NCI-H2107 treated with DMSO at 0.1 percent for 48 hours (cell line): ENCODE measurements around the gene EIF4E1B.

Source experiments
- DNase-seq: peaks from one replicate; lab custom pipeline; 2025; ENCODE audit not compliant: unreplicated experiment; lab: John Stamatoyannopoulos, UW

The EIF4E1B gene

DNA sequence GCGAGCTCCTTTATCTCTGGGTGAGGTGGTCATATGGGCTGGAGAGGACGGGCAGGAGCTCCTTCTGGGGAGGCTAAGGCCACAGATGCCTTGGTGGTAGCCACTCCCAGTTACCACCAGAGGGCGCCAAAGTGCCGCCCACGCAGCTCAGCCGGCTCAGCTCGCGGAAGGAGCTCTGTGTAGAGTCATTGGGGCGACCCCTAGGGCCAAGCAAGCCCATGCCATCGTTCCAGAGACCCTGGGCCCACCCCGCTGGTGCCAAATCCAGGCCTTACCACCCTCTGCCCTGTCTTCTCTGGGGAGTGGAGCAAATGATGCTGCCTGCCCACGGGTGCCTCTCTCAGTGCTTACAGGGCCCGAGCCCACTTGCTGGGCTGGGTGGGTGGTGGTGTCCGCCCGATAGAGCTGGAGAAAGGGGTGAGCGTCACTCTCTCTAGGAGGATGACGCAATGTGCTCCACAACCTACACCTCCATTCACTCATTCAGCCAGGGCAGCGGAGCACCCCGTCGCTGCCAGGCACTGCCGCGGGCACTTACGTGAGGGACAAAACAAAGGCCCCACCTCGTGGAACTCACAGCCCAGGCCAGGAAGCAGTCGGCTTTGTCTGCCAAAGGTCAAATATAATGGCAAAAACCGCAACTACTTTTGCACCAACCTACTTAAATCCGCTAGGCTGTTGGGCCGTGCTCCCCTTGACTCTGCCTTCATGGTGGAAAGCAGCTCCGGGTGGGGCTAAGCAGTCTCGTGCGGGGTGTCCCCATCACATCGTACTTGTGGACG lies 30.6 kb downstream of the EIF4E1B start:
- DNase-seq = peak; percentile 19

DNA sequence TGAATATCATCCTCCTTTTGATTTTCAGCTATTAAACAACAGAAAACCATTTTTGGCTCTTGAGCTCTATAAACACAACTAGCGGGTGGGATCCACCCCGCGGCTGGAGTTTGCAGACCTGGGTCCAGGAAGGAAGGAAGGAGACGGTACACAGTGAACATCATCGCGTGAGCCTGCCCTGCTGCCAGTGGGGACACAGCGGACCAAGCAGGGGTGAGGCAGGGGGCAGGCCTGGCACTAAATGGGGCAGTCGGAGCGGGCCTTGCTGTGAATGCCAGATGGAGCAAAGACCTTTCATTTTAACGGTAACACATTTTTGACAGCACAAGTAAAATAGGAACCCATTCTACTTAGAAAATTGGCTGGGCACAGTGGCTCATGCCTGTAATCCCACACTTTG lies 31.2 kb downstream of the EIF4E1B start:
- DNase-seq = no peak

DNA sequence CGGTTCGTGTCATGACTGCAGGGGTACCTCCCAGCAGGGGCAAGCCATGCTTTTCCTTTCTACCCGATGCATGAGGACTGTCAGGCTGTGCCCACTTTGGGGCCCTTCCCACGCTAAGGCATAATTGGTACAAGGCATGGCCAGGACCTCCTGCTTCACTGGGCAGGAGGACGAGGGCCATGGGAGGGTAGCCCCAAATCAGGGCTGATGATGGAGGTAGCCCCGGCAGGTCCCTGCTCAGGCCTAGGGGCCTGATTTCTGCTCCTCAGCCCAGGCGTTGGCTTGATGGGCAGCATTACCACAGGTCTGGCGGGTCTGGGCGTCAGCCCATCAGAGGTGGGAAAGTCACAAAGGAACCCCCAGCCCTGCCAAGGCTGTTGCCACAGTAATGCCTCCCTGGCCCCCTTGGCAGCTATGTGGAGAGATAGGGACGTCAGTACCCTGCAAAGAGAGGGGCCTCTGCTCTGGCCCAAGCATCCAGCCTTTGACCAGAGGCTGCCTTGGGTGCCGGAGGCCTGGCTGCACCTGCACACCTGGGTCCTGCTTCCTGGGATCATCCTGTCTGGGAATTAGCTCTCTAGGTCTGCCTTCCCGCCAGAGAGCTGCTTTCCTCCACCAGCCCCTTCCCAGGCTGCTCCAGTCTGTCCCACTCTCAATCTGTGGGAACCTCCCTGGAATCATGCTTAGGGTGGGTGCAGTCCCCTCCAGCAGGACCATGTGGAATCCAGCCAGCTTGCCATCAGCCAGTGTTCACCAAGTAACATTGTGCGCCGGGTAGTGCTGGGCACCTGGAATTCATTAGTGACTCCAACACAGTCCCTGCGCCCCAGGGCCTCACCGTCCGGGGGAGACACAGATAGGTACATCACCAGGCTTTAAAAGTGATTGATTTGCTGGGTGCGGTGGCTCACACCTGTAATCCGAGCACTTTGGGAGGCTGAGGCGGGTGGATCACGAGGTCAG lies 32.2 kb downstream of the EIF4E1B start:
- no peak for DNase-seq

DNA sequence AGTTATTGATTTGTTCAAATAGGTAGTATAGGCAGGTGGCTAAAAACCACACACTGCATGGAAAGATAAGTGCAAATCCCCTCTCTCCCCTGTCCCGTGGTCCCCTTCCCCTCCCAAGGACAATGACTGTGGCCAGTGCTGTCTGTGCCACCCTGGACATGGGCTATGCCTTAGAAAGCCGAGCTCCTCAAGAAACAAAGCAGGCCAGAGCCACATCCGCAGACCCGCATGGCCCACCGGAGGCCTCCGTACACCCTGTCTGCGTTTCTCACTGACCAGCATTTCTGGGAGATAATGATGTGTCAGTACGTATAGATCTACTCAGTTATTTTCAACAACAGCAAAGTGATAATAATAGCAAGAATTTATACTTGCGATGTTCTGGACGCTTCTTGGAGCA lies 33.1 kb downstream of the EIF4E1B start:
- no peak for DNase-seq

DNA sequence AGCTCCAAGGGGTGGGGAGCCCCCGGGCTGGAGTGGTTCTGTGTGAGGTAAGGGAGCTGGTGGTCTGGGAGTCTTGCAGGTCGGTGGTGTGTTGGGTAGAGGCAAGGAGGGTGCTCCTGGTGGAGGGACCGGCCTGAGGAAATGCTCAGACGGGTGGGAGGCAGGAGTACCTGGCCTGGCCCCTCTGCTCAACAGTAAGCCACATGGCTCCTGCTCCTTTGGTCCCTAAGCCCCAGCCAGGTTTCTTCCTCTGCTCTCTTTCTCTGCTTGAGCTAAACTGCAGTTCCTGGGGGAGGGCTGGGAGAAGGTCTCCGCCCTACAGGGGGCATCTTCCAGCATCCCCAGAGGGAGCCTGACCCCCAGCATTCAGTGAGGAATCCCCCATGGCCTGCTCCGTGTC lies 34.0 kb downstream of the EIF4E1B start:
- no peak for DNase-seq

DNA sequence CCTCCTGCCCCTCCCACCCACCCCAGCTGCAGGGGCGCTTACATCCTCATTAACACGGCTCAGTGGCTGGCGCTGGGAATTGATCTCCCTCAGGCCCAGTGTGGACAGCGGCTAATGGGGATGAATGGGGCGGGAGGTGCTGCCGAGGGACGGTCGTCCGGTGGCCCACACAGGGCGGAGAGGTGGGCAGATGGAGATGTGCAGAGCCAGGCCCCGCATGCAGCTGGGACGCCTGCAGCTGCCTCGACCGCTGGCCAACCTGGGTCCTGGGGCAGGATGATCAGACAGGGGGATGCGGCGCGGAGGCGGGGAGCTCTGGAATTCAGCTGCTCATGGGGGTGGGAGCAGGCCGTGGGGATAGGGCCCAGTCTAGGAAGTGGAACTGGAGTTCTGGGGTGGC lies 34.4 kb downstream of the EIF4E1B start:
- no peak for DNase-seq

DNA sequence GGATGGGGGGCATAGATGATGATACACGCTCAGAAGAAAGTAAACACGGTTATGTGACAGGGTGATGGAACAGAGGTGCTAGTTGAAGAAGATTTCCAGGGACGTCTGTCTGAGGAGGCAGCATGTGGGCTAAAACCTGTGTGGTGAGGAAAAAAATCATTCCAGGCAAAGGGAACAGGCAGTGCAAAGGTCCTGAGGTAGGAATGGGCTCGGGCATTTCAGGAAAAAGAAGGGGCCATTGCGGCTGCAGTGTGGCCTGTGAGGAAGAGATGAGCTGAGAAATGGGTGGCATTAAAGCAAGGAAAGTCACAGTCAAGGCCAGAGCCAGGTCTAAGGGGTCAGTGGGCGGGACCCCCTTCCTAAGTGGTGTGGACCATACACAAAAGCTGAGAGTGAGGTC lies 35.0 kb downstream of the EIF4E1B start:
- DNase-seq = no peak

DNA sequence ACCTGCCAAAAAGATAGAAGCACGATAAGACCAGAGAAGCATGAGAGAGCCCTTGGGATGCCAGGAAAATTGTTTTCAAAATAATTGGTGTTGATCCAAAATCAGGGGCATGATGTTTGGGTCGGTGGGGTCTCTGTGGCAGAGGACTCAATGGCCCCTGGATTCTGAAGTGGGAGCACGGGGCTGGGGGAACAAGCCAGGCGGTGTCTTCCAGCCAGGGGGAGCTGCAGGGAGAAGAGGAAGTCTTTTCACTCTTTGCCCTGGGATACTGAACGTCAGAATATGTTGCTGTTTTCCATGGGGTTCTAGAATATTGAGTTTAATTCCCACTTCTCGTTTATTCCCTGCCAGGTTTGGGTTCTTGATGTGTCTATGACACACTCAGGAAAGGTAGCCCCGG lies 37.2 kb downstream of the EIF4E1B start:
- DNase-seq = no peak

DNA sequence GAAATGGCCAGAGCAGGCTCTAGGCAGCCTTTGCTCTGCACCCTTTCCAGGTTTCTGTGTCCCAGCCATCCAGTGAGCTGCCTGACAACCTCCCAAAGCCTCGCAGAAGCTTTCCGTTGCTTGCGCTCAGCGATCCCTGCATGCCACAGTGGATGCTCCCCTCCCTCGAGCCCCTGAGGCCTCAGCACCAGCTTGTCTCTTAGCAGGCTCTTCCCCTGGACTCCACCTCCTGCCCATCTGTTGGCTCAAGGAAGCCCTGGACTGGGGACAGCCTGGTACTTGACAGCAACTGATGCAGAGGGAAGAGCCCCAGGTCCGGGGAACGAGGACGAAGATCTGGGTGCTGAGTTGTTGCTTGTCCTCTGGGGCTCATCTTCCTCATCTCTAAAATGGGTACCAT lies 40.0 kb downstream of the EIF4E1B start:
- DNase-seq = no peak

DNA sequence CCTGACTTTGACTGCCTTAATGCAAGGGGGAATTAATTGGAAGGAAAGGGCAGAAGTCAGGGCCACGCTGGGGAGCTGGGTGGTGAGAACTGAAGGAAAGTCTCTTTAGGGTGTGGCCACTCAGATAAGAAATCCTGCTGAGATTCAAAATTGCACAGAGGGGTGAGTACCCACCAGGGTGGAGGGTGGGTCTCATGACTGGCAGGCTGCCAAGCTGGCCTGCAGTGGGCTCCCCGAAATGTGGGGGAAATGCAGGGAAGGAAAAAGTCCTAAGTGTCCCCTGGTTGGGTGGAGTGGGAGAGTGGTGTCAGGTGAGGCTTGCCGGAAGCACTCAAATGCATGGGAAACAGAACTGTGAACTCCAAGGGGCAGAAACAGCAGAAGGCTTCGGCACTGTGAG lies 40.9 kb downstream of the EIF4E1B start:
- no peak for DNase-seq

DNA sequence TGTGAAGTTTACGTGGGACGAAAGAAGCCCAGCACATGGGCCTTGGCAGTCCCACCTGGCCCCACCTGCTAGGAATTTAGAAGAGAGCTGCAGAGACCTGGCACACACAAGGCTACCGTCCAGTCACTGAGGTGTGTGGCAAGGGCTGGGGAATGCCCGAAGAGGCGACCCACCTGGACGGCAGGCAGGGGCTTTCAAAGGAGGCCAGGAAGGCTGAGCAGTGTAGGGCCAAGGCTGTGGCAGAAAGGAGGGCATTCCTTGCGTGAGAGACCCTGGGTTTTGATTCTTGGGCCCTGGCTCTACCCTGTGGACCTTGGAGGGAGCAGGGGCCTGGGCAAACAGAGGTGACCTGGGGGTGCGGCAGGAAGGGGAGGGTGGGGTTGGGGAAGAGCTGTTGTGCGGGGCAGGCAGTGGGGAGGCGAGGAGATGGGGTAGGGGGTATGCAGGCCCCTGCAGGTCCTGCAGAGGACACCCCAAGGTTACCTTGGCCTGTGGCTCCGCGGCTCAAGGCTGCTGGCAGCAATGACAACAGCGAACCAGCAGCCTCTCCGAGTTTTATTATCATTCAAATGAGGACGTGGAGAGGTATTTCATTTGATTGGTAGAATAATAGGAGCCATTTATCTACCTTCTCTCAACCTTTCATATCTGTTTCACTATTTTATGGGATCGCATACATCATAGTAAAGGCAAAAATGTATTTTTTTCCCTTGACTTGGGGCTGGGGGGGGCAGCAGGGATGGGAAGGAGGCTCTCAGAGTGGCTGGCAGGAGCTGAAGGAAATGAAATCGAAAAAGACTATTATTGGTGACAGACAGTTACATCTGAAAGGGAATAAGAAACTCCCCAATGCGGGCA lies 41.6 kb downstream of the EIF4E1B start:
- DNase-seq = no peak

DNA sequence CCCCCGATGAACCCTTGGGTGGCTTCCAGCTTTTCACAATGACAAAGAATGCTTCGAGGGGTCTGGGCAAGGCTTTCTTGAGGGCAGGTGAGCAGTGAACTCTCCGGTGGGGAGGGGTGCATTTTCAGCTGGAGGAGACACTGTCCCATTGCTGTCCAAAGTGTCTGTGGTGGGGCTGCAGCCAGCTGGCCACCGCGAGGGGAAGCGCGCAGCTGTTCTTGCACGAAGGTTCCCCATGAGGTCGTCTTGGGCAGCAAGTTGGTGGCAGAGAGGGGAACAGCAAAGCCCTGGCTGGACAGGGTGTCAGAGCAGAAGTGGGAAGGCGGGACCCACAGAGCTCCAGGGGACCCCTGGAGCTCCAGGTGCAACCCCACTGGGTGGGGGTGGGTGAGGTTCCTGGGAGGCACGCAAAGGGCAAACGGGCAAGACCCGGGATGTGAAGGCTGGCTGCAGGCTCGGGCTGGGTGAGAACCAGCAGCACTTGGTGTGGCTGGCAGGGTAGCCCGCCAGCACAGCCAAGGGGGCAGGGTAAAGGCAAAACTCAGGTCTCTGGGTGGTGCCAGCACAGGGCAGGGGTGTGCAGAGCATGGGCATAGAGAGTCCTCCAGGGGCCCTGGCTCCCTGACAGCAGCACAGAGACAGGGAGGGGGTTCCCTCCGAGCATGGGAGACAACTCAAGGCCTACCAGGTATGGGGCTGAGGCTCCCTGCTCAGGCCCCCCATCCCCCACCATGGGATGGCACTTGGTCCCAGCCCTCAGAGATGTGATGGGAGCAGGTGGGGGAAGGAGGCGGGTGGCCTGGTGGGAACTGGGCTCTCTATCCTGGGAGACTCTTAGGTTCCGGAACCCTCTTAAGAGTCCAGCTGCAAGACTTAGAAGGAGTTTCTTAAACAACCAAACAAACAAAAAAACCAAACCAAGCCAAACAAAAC lies 43.4 kb downstream of the EIF4E1B start:
- no peak for DNase-seq

DNA sequence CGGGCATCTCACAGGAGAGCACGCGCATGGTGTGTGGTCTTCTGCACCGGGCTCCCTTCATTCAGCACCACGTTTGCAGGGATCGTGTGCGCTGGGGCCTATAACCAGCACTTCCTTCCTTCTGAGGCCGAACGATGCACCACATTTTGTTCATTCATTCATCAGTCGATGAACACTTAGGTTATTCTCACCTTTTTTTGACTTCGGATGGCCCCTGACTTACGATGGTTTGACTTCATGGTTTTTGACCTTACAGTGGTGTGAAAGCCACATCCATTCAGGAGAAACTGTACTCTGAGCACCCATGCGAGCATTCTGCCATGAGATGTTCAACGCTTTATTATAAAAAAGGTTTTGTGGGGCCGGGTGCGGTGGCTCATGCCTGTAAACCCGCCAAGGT lies 44.3 kb downstream of the EIF4E1B start:
- no peak for DNase-seq

DNA sequence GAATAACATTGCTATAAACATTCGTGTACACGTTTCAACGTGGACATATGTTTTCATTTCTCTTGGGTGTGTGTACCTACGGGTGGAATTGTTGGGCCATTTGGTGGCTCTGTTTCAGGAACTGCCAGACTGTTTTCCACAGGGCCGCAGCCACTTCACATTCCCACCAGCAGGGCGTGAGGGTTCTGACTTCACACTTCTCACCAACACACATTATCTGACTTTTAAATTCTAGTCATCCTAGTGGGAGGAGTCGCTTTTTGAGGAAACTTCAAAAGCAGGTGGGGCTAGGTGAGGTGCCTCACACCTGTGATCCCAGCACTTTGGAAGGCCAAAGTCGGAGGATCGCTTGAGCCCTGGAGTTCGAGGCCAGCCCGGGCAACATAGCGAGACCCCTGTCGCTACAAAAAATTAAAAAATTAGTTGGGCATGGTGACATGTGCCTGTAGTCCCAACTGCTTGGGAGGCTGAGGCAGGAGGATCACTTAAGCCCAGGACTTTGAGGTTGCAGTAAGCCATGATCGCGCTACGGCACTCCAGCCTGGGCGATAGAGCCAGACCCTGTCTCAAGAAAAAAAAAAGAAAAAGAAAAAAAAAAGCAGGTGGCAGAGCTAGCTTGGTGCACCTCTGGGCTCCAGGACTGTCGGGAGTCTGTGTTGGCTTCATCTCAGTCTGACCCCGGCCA lies 45.3 kb downstream of the EIF4E1B start:
- no peak for DNase-seq

DNA sequence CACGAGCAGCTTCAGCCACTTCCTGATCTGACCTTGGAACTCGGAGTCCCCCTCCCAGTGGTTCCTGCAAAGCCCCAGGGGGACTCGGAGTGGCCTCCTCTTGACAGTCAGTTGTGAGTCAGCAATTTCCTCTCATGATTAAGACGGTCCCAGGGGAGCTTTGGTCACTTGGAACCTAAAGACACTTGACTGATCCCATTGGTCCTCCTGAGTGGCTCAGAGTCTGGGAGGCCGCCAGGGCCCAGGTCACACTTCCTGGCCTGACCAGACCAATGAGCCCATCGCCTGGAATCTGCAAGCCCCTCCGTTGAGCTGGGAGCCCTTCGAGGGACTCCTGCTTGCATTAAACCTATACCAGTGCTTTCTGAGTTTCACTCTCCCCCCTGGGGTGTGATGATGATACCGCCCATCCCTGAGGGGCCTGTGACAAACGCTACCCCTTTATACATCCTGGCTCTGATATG lies 45.9 kb downstream of the EIF4E1B start:
- DNase-seq = no peak

DNA sequence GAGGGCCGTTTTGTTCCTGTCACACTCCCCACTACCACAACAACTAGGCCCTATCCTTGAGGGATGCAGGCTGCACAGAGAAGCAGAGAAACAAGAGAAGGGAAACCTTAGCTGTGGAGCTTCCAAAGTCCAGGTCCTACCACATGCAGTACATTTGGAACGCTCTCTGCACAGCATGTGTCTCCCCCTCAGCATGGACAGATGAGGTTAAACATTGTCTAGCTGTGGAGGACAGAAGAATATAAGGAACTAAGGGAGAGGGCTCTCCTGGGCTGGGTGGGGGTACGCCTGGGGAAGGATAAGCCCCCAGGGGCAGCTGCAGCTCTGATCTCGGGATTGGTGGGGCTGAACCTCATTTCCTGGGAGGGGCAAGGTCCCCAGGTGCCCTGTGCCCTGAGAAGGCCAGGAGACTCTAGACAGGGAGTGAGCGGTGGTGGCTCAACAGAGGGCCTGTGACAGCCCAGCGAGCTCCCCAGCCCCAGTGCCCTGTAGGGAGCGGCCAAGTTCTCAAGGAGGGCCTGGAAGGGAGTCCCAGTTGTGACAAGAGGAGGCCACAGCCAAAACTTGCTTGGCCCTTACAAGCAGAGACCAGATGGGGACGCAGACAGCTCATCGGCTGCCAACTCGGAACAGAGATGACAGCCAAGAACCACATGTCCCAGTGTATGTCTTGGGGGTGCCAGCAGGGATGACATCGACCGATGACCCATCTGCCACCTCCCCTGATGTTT lies 46.9 kb downstream of the EIF4E1B start:
- DNase-seq = no peak

DNA sequence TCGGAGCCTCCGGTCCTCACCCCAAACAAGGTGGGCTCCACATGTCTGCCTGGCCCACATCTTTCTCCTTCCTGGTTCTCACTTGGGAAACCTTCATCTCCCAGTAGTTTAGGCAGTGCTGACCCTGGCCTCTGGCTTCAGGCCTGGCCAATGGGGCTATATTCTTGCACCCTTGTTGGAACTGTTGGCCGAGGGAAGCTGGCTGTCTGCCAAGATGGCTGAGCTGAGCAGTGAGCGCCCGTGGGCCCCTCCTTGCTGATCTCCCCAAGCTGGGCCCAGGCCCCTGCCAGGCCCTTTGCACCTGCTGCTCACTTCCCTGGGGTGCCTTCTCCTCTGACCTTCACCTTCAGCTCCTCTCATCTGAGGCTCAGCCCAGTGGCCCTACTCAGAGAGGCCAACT lies 48.1 kb downstream of the EIF4E1B start:
- DNase-seq = no peak

DNA sequence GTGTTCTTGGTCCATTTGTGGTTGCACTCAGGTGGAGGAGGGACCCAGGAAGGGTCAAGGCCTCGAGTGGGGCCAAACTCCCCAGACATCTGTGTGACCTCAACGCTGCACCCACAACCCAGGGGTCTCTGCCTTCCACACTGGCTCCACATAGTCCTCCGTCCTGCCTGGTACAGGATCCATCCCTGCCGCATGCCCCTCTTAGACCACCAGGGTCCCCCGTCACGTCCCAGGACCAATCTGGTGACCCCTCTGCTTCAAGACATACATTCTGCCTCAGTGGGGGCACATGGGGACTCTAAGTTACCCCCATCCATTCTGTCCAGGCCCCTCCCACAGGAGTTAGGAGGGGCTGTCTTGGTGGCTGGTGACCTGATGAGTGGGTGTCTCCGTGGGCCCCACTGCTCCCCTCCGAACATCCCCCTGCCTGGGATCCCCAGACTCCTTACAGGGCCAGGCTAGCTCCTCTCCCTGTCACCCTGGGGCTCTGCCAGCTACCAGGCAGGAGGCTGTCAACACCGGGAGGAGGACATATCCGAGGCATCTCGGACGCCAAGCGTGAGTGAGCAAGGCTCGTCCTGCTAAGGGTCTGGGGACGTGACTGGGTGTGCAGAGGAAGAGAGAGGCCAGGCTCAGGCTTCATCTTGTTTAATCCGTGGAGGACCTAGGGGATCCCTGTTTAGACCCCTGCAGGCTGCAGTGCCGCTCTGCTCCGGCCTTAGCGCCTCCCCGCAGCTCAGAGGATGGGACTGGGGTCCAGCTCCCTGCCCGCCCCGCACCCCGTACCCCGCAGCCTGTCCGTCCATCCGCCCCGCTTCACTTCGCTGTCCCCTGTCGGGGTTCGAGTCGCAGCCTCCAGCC lies 49.1 kb downstream of the EIF4E1B start:
- no peak for DNase-seq
